Peyer's patch (tissue), 4 donors: ENCODE measurements around the gene DPF3. TPM values are rescaled to one million over a fixed set of nuclear protein-coding genes. Genes with fewer than 3 reads are reported as not detected.

Experiments used
- DNase-seq, 3 donors: peaks; one replicate each; pipeline ENCODE4 v3.0.0-alpha.2; 2017 to 2019
- H3K27ac ChIP-seq, 4 donors: fragments of 200-600 bp; sonication (generic); one replicate each; pipeline ENCODE4 v1.5.1; 2016 to 2019
- H3K27me3 ChIP-seq, 2 donors: fragments of 200-600 bp; sonication (generic); one replicate each; pipeline ENCODE4 v1.5.1; 2019
- H3K36me3 ChIP-seq, 3 donors: fragments of 200-600 bp; sonication (generic); one replicate each; pipeline ENCODE4 v1.5.1; 2016 to 2019
- H3K4me1 ChIP-seq, 4 donors: fragments of 200-600 bp; sonication (generic); one replicate each; pipeline ENCODE4 v1.5.1; 2016 to 2019
- H3K4me3 ChIP-seq, 4 donors: fragments of 200-600 bp; sonication (generic); 1 replicate in 3 of 4; 2 replicates in 1 of 4; pipeline ENCODE4 v1.5.1; 2016 to 2019; ENCODE audit warnings: mild to moderate bottlenecking in 1 of 4
- H3K9me3 ChIP-seq, 4 donors: fragments of 200-600 bp; sonication (generic); one replicate each; pipeline ENCODE4 v1.5.1; 2016 to 2019; ENCODE audit warnings: mild to moderate bottlenecking in 1 of 4
- POLR2A ChIP-seq, 2 donors: fragments of 450-650 bp; IDR thresholded peaks; one replicate each; pipeline ENCODE4 v1.5.1; 2017; ENCODE audit warnings: antibody characterized with exemption in 2 of 2, mild to moderate bottlenecking in 2 of 2, moderate library complexity in 2 of 2
- total RNA-seq, 4 donors: library from RNA; depleted of rRNA; stranded (reverse); fragments of >200 nt; gene quantifications; one replicate each; pipeline ENCODE4 v1.1.0, GENCODE V29; 2016
- TF ChIP-seq, protein P1 (sequence below), 6 experiments: fragments of 450-650 bp in 4 of 6; fragments of 200-600 bp in 2 of 6; sonication (generic) in 1 of 6; IDR thresholded peaks; one replicate each; pipeline ENCODE4 v1.5.1; 2017 to 2019; ENCODE audit warnings: antibody characterized with exemption in 6 of 6, mild to moderate bottlenecking in 3 of 6, moderate library complexity in 1 of 6

Gene DPF3
- total RNA-seq, 4 donors from 2014 or later = 10.7 to 25.6 (median 17.9) TPM

DNA sequence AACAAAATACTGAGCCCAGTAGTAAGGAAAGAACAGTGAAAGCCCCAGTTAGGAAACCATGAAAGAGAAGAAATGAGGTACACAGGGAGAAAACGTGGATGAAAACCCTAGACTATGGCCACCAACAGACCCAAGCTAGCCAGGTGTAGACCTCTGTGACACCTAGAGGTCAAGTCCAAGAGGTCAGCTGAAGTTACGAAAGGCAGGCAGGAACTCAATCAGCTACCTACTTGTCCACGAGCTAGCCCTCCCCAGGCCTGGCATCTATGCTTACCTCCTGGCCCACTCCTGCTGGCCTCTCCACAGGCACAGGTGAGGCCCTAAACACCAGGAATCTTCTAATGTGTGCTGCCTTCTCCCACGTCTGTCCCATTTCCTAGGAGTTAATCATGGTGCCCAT, 48.7 kb downstream of the DPF3 start:
- H3K4me3 ChIP-seq = no peak overlapping the region
- H3K4me1 ChIP-seq = no peaks in the 10 kb centered on the region
- no peak for DNase-seq
- no peak overlapping the region for H3K27ac ChIP-seq
- no peaks in the 10 kb centered on the region for H3K9me3 ChIP-seq
- TF ChIP-seq POLR2A (IDR thresholded peaks at IDR 0.05) = no peak
- TF ChIP-seq, protein P1, sequence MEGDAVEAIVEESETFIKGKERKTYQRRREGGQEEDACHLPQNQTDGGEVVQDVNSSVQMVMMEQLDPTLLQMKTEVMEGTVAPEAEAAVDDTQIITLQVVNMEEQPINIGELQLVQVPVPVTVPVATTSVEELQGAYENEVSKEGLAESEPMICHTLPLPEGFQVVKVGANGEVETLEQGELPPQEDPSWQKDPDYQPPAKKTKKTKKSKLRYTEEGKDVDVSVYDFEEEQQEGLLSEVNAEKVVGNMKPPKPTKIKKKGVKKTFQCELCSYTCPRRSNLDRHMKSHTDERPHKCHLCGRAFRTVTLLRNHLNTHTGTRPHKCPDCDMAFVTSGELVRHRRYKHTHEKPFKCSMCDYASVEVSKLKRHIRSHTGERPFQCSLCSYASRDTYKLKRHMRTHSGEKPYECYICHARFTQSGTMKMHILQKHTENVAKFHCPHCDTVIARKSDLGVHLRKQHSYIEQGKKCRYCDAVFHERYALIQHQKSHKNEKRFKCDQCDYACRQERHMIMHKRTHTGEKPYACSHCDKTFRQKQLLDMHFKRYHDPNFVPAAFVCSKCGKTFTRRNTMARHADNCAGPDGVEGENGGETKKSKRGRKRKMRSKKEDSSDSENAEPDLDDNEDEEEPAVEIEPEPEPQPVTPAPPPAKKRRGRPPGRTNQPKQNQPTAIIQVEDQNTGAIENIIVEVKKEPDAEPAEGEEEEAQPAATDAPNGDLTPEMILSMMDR (IDR thresholded peaks at IDR 0.05) = no peak
- no peaks in the 10 kb centered on the region for H3K36me3 ChIP-seq
- H3K27me3 ChIP-seq = no peaks in the 10 kb centered on the region

DNA sequence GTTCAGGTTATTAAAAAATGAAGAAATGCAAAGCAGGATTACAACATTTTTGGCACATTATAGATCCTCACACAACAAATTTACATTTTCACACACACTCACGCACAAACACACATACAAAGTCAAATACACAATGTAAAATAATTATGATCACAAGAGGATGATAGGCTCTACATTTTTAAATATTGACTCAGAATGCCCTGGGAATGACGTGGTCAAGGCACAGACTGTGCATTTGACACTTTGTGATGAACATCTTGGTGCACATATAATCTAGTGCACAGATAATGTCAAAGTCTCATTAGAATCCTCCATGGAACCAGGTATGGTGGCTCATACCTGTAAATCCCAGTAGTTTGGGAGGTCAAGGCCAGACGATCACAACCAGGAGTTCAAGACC, 49.4 kb downstream of the DPF3 start:
- H3K9me3 ChIP-seq = no peaks in the 10 kb centered on the region
- no peak for TF ChIP-seq POLR2A (IDR thresholded peaks at IDR 0.05)
- TF ChIP-seq, protein P1 (IDR thresholded peaks at IDR 0.05) = no peak
- no peaks in the 10 kb centered on the region for H3K27me3 ChIP-seq
- H3K4me3 ChIP-seq = no peak overlapping the region
- H3K27ac ChIP-seq = no peak overlapping the region
- no peak for DNase-seq
- no peaks in the 10 kb centered on the region for H3K36me3 ChIP-seq
- no peaks in the 10 kb centered on the region for H3K4me1 ChIP-seq

DNA sequence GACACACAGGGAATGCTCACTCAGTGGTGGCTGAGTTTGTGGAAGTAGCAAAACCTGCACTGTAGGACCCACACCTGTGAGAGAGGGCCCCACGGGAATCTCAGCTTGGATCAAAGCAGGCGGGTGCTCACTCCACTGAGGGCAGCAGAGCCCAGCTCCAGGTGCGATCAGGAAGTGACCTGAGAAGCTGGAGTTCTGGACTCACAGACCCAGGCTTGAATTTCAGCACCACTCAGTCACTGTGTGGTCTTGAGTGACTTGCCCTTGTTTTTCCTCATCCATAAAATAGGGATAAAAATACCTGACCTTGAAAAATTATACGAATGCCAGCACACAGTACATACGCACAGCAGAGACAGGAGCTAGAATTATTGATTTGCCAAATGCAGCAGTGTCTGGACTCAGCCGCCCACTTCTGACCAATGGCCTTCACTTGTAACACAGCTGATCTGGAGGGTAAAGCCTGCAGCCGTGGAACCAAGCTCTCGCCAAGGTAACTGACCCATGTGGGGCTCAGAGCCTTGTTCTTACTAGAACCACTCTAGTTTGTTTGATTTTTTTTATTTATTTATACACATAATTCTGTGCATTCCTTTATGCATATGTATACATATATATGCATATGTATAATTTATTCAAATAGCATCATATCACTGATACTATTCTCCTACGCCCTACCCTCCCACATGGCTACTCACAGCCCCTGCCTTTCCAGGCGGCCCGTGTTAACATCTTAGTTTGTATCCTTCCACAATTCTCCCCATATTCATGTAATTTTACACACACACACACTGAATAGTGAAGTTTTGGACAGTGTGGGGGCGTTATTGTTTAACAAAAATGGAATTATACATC, 53.9 kb downstream of the DPF3 start:
- no peaks in the 10 kb centered on the region for H3K9me3 ChIP-seq
- no peak overlapping the region for H3K27ac ChIP-seq
- no peaks in the 10 kb centered on the region for H3K27me3 ChIP-seq
- TF ChIP-seq, protein P1 (IDR thresholded peaks at IDR 0.05) = no peak
- no peak for TF ChIP-seq POLR2A (IDR thresholded peaks at IDR 0.05)
- H3K4me3 ChIP-seq = no peak overlapping the region
- no peaks in the 10 kb centered on the region for H3K4me1 ChIP-seq
- no peaks in the 10 kb centered on the region for H3K36me3 ChIP-seq
- no peak for DNase-seq

DNA sequence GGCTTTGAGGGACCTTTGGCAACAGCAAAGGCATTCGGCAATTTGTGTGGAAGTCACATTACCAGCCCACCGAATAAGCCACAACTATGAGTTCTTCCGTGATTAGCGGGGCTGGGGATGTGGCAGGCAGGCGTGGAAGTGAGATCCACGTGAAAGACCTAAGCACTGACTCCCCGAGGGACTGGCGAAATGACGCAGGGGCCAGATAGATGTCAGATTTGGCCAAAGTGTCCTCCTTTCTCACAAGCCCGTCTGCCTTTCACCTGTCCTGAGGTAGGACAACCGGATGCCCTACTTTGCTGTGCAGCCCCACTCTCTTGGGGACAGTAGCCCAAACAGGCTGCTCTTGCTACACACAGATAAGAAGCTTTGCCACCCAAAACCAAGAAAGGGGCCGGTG, 54.5 kb downstream of the DPF3 start:
- Histone ChIP-seq H3K27me3 (no peaks in the 10 kb centered on the region), H3K4me3 (no peak overlapping the region), H3K36me3 (no peaks in the 10 kb centered on the region), H3K4me1 (no peaks in the 10 kb centered on the region), H3K27ac (no peak overlapping the region), H3K9me3 (no peaks in the 10 kb centered on the region)
- no peak for DNase-seq
- TF ChIP-seq POLR2A (IDR thresholded peaks at IDR 0.05) = no peak
- TF ChIP-seq, protein P1 (IDR thresholded peaks at IDR 0.05) = no peak

DNA sequence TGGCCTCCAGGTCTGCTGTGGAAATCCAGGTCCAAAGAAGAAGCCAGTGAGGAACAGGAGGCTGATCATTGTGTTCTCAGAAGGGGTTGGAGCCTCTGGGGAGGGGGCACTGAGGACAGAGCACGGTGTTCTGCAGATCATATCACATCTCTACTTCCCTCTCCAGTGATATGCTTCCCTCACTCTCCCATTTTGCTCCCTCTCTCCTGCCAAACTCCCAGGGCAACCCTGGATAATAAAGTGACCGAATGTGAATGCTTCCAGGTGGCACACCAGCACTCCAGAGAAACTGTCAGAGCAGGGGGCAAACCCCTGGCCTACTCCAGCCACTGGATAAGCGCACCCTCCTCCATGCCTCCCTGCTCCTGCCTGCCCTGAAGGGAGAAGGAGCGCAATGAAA, 57.8 kb downstream of the DPF3 start:
- no peak overlapping the region for H3K4me3 ChIP-seq
- no peak for DNase-seq
- H3K27ac ChIP-seq = no peak overlapping the region
- H3K4me1 ChIP-seq = no peaks in the 10 kb centered on the region
- TF ChIP-seq, protein P1 (IDR thresholded peaks at IDR 0.05) = no peak
- no peak for TF ChIP-seq POLR2A (IDR thresholded peaks at IDR 0.05)
- no peaks in the 10 kb centered on the region for H3K27me3 ChIP-seq
- no peaks in the 10 kb centered on the region for H3K36me3 ChIP-seq
- H3K9me3 ChIP-seq = no peaks in the 10 kb centered on the region
